ENCODE data around the gene SLC44A3.
A peak's percentile ranks its signal among the peaks of the same experiment; 100 is the strongest.

DNA sequence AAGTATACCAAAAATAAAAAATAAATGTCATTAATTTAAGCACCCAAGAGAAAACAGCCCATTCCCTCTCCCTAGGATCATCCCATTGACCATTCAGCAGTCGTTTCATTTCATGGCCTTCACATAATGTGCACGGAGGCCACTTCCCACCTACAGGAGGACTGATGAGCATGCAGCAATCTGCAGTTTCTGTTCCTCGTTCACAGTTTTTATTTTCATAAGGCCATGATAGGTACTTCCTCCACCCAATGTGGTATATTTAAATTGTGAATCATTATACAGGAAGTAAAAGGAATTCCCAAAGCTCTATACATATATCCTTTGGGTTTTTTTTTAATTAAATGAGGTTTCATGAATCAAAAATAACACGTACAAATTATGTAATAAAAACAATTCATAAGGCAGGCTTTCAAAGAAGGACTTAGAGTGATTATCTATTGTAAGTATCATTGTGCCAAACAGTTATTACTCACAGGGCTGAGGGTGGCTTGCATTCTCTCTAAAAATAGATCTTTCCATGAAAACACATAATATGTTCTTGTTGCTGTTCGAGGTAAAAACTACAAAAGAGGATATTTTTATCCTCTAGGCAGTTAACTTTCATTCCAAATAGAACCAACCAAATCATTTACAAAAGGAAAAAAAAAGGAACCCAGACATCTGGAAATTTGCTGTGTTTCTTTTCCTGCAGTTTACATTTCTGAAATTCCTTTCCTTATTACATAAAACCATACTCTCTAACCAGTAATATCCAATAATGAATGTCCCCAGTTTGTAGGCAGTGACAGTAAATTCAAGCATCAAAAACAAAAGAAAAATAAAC lies 27.5 kb upstream of the SLC44A3 start:
- TF ChIP-seq CTCF (IDR thresholded peaks at IDR 0.05; ENCODE audit: low read depth, low read length) (peak; percentile 20), POLR2A (IDR thresholded peaks at IDR 0.05; ENCODE audit: extremely low read depth, insufficient read length) (no peak)
